HG02588 (cell line): ENCODE results near the gene FLT1.

ENCODE experiments used
- ATAC-seq: cut with Tn5 transposase; IDR thresholded peaks from one replicate; pipeline ENCODE4 v1.9.1; 2021; ENCODE audit warnings: mild to moderate bottlenecking, moderate library complexity; ENCODE audit not compliant: unreplicated experiment

The FLT1 gene

GRCh38 chr13:28252547-28252946 lies 242.4 kb downstream of the FLT1 start:
- no peak for ATAC-seq

GRCh38 chr13:28251466-28251865 lies 243.5 kb downstream of the FLT1 start:
- no peak for ATAC-seq

DNA sequence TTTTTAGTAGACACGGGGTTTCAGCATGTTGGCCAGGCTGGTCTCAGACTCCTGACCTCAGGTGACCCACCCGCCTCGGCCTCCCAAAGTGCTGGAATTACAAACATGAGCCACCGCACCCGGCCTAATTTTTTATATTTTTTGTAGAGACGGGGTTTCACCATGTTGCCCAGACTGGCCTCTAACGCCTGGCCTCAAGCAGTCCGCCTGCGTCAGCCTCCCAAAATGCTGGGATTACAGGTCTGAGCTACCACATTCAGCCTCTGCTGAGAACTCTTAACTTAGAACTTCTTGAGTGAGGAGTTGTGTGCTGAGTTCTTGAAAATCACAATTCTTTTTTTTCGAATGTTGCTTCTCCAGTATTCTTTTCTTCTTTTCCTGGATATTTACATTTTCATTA lies 244.4 kb downstream of the FLT1 start:
- no peak for ATAC-seq
